MM.1S (cell line): ENCODE data around the gene CLEC16A.

Source experiments
- CTCF ChIP-seq: fragments of 300-600 bp; sonication (generic); IDR thresholded peaks from 2 replicates; pipeline ENCODE4 v1.5.1; 2016; ENCODE audit warnings: antibody characterized with exemption, low read length, mixed read lengths
- EZH2phosphoT487 ChIP-seq: fragments of 300-600 bp; sonication (generic); IDR thresholded peaks from 2 replicates; pipeline ENCODE4 v1.6.1; 2018; ENCODE audit warnings: antibody characterized with exemption, low read length

GRCh38 chr16:10964039-10964890 is 19.9 kb downstream of the CLEC16A start:
- TF ChIP-seq CTCF (peak; percentile 97), EZH2phosphoT487 (no peak)
